K562 (cell line): ENCODE data around the gene HAUS2. TPM values are rescaled to one million over a fixed set of nuclear protein-coding genes. Genes with fewer than 3 reads are reported as not detected.

ENCODE experiments used
- CBX1 ChIP-seq: sonication (generic); IDR thresholded peaks from 2 replicates; pipeline ENCODE4 v1.6.1; 2016; ENCODE audit warnings: antibody characterized with exemption, low read depth, mild to moderate bottlenecking
- E2F3 ChIP-seq: fragments of 250-450 bp; sonication (Bioruptor Pico); IDR thresholded peaks from 2 replicates; pipeline ENCODE4 v1.4.0; 2020; ENCODE audit warnings: mild to moderate bottlenecking
- ELF4 ChIP-seq: fragments of 450-650 bp; formaldehyde crosslinking; IDR thresholded peaks from 2 replicates; pipeline ENCODE4 v1.4.0; 2022; ENCODE audit warnings: missing genetic modification characterization
- FOXM1 ChIP-seq, 2 experiments: fragments of 450-650 bp in 1 of 2; sonication (generic) in 1 of 2; formaldehyde crosslinking in 1 of 2; IDR thresholded peaks; 2 replicates each; pipeline versions ENCODE4 v1.6.1 to v1.9.0; 2017 to 2022; ENCODE audit warnings: low read depth in 2 of 2, mild to moderate bottlenecking in 2 of 2, missing genetic modification reagents in 1 of 2, moderate library complexity in 1 of 2
- GATAD2B ChIP-seq: fragments of 450-650 bp; IDR thresholded peaks from 2 replicates; pipeline ENCODE4 v1.6.1; 2017; ENCODE audit warnings: mild to moderate bottlenecking, borderline replicate concordance
- KAT7 ChIP-seq: sonication (generic); formaldehyde crosslinking; IDR thresholded peaks from 2 replicates; pipeline ENCODE4 v1.8.0; 2022; ENCODE audit warnings: missing genetic modification reagents, mild to moderate bottlenecking, borderline replicate concordance
- MITF ChIP-seq: IDR thresholded peaks from 2 replicates; pipeline ENCODE4 v1.6.1; 2014; ENCODE audit warnings: antibody characterized with exemption
- NR2C2 ChIP-seq, 2 experiments: fragments of 200-800 bp in 1 of 2; sonication (Bioruptor generic) in 1 of 2; sonication (generic) in 1 of 2; formaldehyde crosslinking in 1 of 2; IDR thresholded peaks; 2 replicates each; pipeline versions ENCODE4 v1.6.1 to v1.8.0; 2016 to 2022; ENCODE audit warnings: mild to moderate bottlenecking in 1 of 2, missing compliant biosample characterization in 1 of 2, missing genetic modification characterization in 1 of 2, missing genetic modification reagents in 1 of 2
- POLR2B ChIP-seq: fragments of 450-650 bp; IDR thresholded peaks from 2 replicates; pipeline ENCODE4 v1.6.1; 2018; ENCODE audit warnings: low read depth; ENCODE audit not compliant: partially characterized antibody
- RBM34 ChIP-seq: fragments of 200-400 bp; formaldehyde crosslinking; IDR thresholded peaks from 2 replicates; pipeline ENCODE4 v1.6.1; 2018; ENCODE audit warnings: low read length, borderline replicate concordance; ENCODE audit not compliant: insufficient read depth
- polyA plus RNA-seq, 8 experiments: library from polyadenylated mRNA; depleted of rRNA in 4 of 8; stranded (reverse) in 5 of 8; unstranded in 3 of 8; fragments of >200 nt; fragmentation: Nextera tagmentation in 2 of 8; fragmentation: Illumina TruSeq in 1 of 8; extraction: Ambion mirVana in 2 of 8; extraction: Trizol in 1 of 8; gene quantifications; 2 replicates each; pipeline versions ENCODE4 v1.2.1 to v1.2.3, GENCODE V29; 2011 to 2014; ENCODE audit warnings: inconsistent platforms in 1 of 8, missing spikeins in 1 of 8
- total RNA-seq, 7 experiments: library from RNA; depleted of rRNA in 6 of 7; stranded (reverse); fragments of >200 nt in 6 of 7; fragmentation: Illumina TruSeq in 2 of 7; extraction: Trizol in 2 of 7; gene quantifications; 2 replicates each; pipeline versions ENCODE4 v1.2.1 to v1.2.3, GENCODE V29; 2011 to 2021; ENCODE audit warnings: low replicate concordance in 1 of 7
- TF ChIP-seq, protein P1 (sequence below): fragments of 200-800 bp; sonication (Bioruptor generic); IDR thresholded peaks from 2 replicates; pipeline ENCODE4 v1.6.1; 2017; ENCODE audit warnings: missing genetic modification characterization, missing compliant biosample characterization
- TF ChIP-seq, protein P2 (sequence below), 2 experiments: fragments of 450-650 bp; IDR thresholded peaks; 2 replicates each; pipeline ENCODE4 v1.6.1; 2016
- TF ChIP-seq, protein P3 (sequence below): fragments of 450-650 bp; IDR thresholded peaks from 2 replicates; pipeline ENCODE4 v1.6.1; 2016
- TF ChIP-seq, protein P4 (sequence below): sonication (generic); formaldehyde crosslinking; IDR thresholded peaks from 2 replicates; pipeline ENCODE4 v1.8.1; 2023; ENCODE audit warnings: missing genetic modification reagents, mild to moderate bottlenecking, borderline replicate concordance

The HAUS2 gene
- total and polyA plus RNA-seq, 9 of the 15 experiments (the other 6 are each of a cell fraction or from before 2014, with no cell fraction given) = 30.6 to 64.9 (median 54.1) TPM

- TF ChIP-seq, protein P1, sequence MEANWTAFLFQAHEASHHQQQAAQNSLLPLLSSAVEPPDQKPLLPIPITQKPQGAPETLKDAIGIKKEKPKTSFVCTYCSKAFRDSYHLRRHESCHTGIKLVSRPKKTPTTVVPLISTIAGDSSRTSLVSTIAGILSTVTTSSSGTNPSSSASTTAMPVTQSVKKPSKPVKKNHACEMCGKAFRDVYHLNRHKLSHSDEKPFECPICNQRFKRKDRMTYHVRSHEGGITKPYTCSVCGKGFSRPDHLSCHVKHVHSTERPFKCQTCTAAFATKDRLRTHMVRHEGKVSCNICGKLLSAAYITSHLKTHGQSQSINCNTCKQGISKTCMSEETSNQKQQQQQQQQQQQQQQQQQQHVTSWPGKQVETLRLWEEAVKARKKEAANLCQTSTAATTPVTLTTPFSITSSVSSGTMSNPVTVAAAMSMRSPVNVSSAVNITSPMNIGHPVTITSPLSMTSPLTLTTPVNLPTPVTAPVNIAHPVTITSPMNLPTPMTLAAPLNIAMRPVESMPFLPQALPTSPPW (CRISPR knock-in tag) = peak; percentile 91
- TF ChIP-seq FOXM1 (IDR thresholded peaks at IDR 0.05; ENCODE audit: low read depth) (no peak), FOXM1 (CRISPR knock-in tag; IDR thresholded peaks at IDR 0.05; ENCODE audit: low read depth) (peak; percentile 81; the same call in 1 of the 2 replicates), KAT7 (CRISPR knock-in tag) (peak; percentile 95), GATAD2B (peak; percentile 21; the same call in 1 of the 2 replicates), MITF (peak; percentile 45; the same call in 1 of the 2 replicates), RBM34 (0 out of 2 replicates have a peak, but pooled peaks have one; percentile 34), CBX1 (peak; percentile 25; the same call in 1 of the 2 replicates), ELF4 (CRISPR knock-in tag) (no peak), E2F3 (CRISPR knock-in tag) (peak; percentile 35; the same call in 1 of the 2 replicates), NR2C2 (CRISPR knock-in tag; IDR thresholded peaks at IDR 0.05) (peak; percentile 84), NR2C2 (tag; IDR thresholded peaks at IDR 0.05) (no peak), POLR2B (peak; percentile 35)
- TF ChIP-seq, protein P2, sequence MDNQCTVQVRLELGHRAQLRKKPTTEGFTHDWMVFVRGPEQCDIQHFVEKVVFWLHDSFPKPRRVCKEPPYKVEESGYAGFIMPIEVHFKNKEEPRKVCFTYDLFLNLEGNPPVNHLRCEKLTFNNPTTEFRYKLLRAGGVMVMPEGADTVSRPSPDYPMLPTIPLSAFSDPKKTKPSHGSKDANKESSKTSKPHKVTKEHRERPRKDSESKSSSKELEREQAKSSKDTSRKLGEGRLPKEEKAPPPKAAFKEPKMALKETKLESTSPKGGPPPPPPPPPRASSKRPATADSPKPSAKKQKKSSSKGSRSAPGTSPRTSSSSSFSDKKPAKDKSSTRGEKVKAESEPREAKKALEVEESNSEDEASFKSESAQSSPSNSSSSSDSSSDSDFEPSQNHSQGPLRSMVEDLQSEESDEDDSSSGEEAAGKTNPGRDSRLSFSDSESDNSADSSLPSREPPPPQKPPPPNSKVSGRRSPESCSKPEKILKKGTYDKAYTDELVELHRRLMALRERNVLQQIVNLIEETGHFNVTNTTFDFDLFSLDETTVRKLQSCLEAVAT (IDR thresholded peaks at IDR 0.05) = no peak
- TF ChIP-seq, protein P3, sequence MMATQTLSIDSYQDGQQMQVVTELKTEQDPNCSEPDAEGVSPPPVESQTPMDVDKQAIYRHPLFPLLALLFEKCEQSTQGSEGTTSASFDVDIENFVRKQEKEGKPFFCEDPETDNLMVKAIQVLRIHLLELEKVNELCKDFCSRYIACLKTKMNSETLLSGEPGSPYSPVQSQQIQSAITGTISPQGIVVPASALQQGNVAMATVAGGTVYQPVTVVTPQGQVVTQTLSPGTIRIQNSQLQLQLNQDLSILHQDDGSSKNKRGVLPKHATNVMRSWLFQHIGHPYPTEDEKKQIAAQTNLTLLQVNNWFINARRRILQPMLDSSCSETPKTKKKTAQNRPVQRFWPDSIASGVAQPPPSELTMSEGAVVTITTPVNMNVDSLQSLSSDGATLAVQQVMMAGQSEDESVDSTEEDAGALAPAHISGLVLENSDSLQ = peak; percentile 14; the same call in 1 of the 2 replicates
- TF ChIP-seq, protein P4, sequence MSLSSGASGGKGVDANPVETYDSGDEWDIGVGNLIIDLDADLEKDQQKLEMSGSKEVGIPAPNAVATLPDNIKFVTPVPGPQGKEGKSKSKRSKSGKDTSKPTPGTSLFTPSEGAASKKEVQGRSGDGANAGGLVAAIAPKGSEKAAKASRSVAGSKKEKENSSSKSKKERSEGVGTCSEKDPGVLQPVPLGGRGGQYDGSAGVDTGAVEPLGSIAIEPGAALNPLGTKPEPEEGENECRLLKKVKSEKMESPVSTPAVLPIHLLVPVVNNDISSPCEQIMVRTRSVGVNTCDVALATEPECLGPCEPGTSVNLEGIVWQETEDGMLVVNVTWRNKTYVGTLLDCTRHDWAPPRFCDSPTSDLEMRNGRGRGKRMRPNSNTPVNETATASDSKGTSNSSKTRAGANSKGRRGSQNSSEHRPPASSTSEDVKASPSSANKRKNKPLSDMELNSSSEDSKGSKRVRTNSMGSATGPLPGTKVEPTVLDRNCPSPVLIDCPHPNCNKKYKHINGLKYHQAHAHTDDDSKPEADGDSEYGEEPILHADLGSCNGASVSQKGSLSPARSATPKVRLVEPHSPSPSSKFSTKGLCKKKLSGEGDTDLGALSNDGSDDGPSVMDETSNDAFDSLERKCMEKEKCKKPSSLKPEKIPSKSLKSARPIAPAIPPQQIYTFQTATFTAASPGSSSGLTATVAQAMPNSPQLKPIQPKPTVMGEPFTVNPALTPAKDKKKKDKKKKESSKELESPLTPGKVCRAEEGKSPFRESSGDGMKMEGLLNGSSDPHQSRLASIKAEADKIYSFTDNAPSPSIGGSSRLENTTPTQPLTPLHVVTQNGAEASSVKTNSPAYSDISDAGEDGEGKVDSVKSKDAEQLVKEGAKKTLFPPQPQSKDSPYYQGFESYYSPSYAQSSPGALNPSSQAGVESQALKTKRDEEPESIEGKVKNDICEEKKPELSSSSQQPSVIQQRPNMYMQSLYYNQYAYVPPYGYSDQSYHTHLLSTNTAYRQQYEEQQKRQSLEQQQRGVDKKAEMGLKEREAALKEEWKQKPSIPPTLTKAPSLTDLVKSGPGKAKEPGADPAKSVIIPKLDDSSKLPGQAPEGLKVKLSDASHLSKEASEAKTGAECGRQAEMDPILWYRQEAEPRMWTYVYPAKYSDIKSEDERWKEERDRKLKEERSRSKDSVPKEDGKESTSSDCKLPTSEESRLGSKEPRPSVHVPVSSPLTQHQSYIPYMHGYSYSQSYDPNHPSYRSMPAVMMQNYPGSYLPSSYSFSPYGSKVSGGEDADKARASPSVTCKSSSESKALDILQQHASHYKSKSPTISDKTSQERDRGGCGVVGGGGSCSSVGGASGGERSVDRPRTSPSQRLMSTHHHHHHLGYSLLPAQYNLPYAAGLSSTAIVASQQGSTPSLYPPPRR (CRISPR knock-in tag) = peak; percentile 92; the same call in 1 of the 2 replicates
Observed at GRCh38 chr15:42575188-42576039, 26.8 kb downstream of the HAUS2 start, which contains the start of gene STARD9 (continued).
